NCI-H2081 treated with DMSO at 0.1 percent for 48 hours (cell line): ENCODE data around the gene SLC22A17.
"Not testable (repeated sequence)": the region's sequence is repeated elsewhere in the genome, so short reads cannot be mapped to it uniquely, and the experiment has no call there.

Experiments
- DNase-seq: peaks from one replicate; lab custom pipeline; 2025; lab: John Stamatoyannopoulos, UW

SLC22A17 gene

GRCh38 chr14:23352506-23353432 is at the start of gene SLC22A17:
Gene SLC22A17 (minus strand): TSS chr14:23352887.
- DNase-seq, result no peak

- no peak for DNase-seq
Measured at GRCh38 chr14:23401291-23401690, 48.6 kb upstream of the SLC22A17 start.

GRCh38 chr14:23400496-23401149 is 47.9 kb upstream of the SLC22A17 start:
- not testable (repeated sequence) for DNase-seq

- no peak for DNase-seq
Measured at GRCh38 chr14:23399591-23399990, 46.9 kb upstream of the SLC22A17 start.

- no peak for DNase-seq
Measured at GRCh38 chr14:23399136-23399535, 46.4 kb upstream of the SLC22A17 start.

- no peak for DNase-seq
Measured at GRCh38 chr14:23398348-23398747, 45.7 kb upstream of the SLC22A17 start.

- no peak for DNase-seq
Measured at GRCh38 chr14:23396781-23397407, 44.2 kb upstream of the SLC22A17 start.

GRCh38 chr14:23396126-23396525 is 43.4 kb upstream of the SLC22A17 start:
- no peak for DNase-seq

GRCh38 chr14:23392613-23393012 is 39.9 kb upstream of the SLC22A17 start:
- no peak for DNase-seq

- DNase-seq, result not testable (repeated sequence)
Measured at GRCh38 chr14:23389871-23390270, 37.2 kb upstream of the SLC22A17 start.

- no peak for DNase-seq
Measured at GRCh38 chr14:23389396-23389795, 36.7 kb upstream of the SLC22A17 start.

GRCh38 chr14:23388996-23389395 is 36.3 kb upstream of the SLC22A17 start:
- DNase-seq, result no peak

- no peak for DNase-seq
Measured at GRCh38 chr14:23387916-23388882, 35.5 kb upstream of the SLC22A17 start.

- no peak for DNase-seq
Measured at GRCh38 chr14:23386999-23387398, 34.3 kb upstream of the SLC22A17 start.

- DNase-seq, result not testable (repeated sequence)
Measured at GRCh38 chr14:23386266-23386657, 33.6 kb upstream of the SLC22A17 start.

GRCh38 chr14:23385642-23386265 is 33.1 kb upstream of the SLC22A17 start:
- DNase-seq, result no peak

GRCh38 chr14:23385244-23385641 is 32.6 kb upstream of the SLC22A17 start:
- no peak for DNase-seq

- no peak for DNase-seq
Measured at GRCh38 chr14:23384364-23385080, 31.8 kb upstream of the SLC22A17 start.

- DNase-seq, result no peak
Measured at GRCh38 chr14:23382731-23383440, 30.2 kb upstream of the SLC22A17 start.

- DNase-seq, result no peak
Measured at GRCh38 chr14:23382276-23382675, 29.6 kb upstream of the SLC22A17 start.
